Activated effector memory CD4-positive, alpha-beta T cell treated with Interleukin-2 at 50 U/mL for 16 hours (primary cell): Measurements from ENCODE around the gene AMZ2.
"Not testable (repeated sequence)": the region's sequence is repeated elsewhere in the genome, so short reads cannot be mapped to it uniquely, and the experiment has no call there.

ENCODE experiments used
- DNase-seq: peaks from one replicate; pipeline ENCODE4 v3.0.0-alpha.2; 2020

Gene AMZ2

GRCh38 chr17:68247445-68248198, at the start of gene AMZ2:
AMZ2 (plus strand) TSS chr17:68248043; CDS start chr17:68250188, 2,145 bp downstream.
- peak; percentile 96 for DNase-seq

- peak; percentile 46 for DNase-seq
Measured at GRCh38 chr17:68198931-68199836, 48.7 kb upstream of the AMZ2 start.

- DNase-seq, result no peak
Measured at GRCh38 chr17:68199837-68200688, 47.8 kb upstream of the AMZ2 start.

GRCh38 chr17:68200689-68201417, 47.0 kb upstream of the AMZ2 start:
- peak; percentile 70 for DNase-seq

- DNase-seq, result not testable (repeated sequence)
Measured at GRCh38 chr17:68201418-68201771, 46.4 kb upstream of the AMZ2 start.

- DNase-seq, result not testable (repeated sequence)
Measured at GRCh38 chr17:68202321-68202720, 45.5 kb upstream of the AMZ2 start.

- DNase-seq, result no peak
Measured at GRCh38 chr17:68204736-68205135, 43.1 kb upstream of the AMZ2 start.

GRCh38 chr17:68205251-68205807, 42.5 kb upstream of the AMZ2 start:
- peak; percentile 88 for DNase-seq

GRCh38 chr17:68205808-68206720, 41.8 kb upstream of the AMZ2 start:
- DNase-seq, result peak; percentile 45

GRCh38 chr17:68207651-68208253, 40.1 kb upstream of the AMZ2 start:
- DNase-seq, result no peak

- not testable (repeated sequence) for DNase-seq
Measured at GRCh38 chr17:68208651-68209050, 39.2 kb upstream of the AMZ2 start.

GRCh38 chr17:68209191-68209900, 38.5 kb upstream of the AMZ2 start:
- not testable (repeated sequence) for DNase-seq

GRCh38 chr17:68210570-68211315, 37.1 kb upstream of the AMZ2 start:
- DNase-seq, result no peak

GRCh38 chr17:68213428-68214411, 34.1 kb upstream of the AMZ2 start:
- not testable (repeated sequence) for DNase-seq

- not testable (repeated sequence) for DNase-seq
Measured at GRCh38 chr17:68215453-68215852, 32.4 kb upstream of the AMZ2 start.

GRCh38 chr17:68219429-68219828, 28.4 kb upstream of the AMZ2 start:
- DNase-seq, result not testable (repeated sequence)

- not testable (repeated sequence) for DNase-seq
Measured at GRCh38 chr17:68220186-68220585, 27.7 kb upstream of the AMZ2 start.
